NCI-H82 treated with DMSO at 0.1 percent for 48 hours (cell line): ENCODE data around the gene BRD9.

ENCODE experiments used
- DNase-seq: peaks from one replicate; lab custom pipeline; 2025; ENCODE audit not compliant: unreplicated experiment; lab: John Stamatoyannopoulos, UW

BRD9 gene

GRCh38 chr5:905139-905642 is 12.6 kb upstream of the BRD9 start:
- DNase-seq: no peak

GRCh38 chr5:903756-904096 is 11.1 kb upstream of the BRD9 start:
- DNase-seq: no peak

GRCh38 chr5:902129-902916 is 9.7 kb upstream of the BRD9 start:
- DNase-seq: no peak

GRCh38 chr5:900781-901180 is 8.2 kb upstream of the BRD9 start:
- no peak for DNase-seq

GRCh38 chr5:893711-894110 is 1.1 kb upstream of the BRD9 start:
- no peak for DNase-seq

GRCh38 chr5:893137-893506 is 521 bp upstream of the BRD9 start:
- DNase-seq: no peak

- DNase-seq: no peak
Measured at GRCh38 chr5:891837-892393, 686 bp downstream of the BRD9 start.

GRCh38 chr5:891117-891836 is 1.3 kb downstream of the BRD9 start:
- DNase-seq: no peak

GRCh38 chr5:889075-889710 is 3.4 kb downstream of the BRD9 start:
- no peak for DNase-seq

GRCh38 chr5:888638-889035 is 4.0 kb downstream of the BRD9 start:
- no peak for DNase-seq

GRCh38 chr5:887947-888637 is 4.5 kb downstream of the BRD9 start:
- no peak for DNase-seq

- DNase-seq: no peak
Measured at GRCh38 chr5:886716-887325, 5.8 kb downstream of the BRD9 start.

- DNase-seq: no peak
Measured at GRCh38 chr5:886036-886435, 6.6 kb downstream of the BRD9 start.

- no peak for DNase-seq
Measured at GRCh38 chr5:885529-885928, 7.1 kb downstream of the BRD9 start.

GRCh38 chr5:885127-885442 is 7.5 kb downstream of the BRD9 start:
- DNase-seq: no peak

- DNase-seq: no peak
Measured at GRCh38 chr5:884345-885126, 8.1 kb downstream of the BRD9 start.

GRCh38 chr5:883475-884181 is 9.0 kb downstream of the BRD9 start:
- no peak for DNase-seq

- no peak for DNase-seq
Measured at GRCh38 chr5:882253-883183, 10.1 kb downstream of the BRD9 start.
